ENCODE measurements around the gene PRX. TPM values are rescaled to one million over a fixed set of nuclear protein-coding genes. Genes with fewer than 3 reads are reported as not detected.

PRX gene
- polyA plus RNA-seq, 1 donor (not counting 4 experiments of a cell fraction or from before 2014, with no cell fraction given) = 0.42 TPM

- dilution Hi-C loops (cut with MboI; ENCODE audit: extremely low pct_ligation_motif_present, low sequenced_read_pairs) = no loop called here
- Histone ChIP-seq H3K27ac (ENCODE audit: control insufficient read depth, insufficient read depth, low read length) (no peak overlapping the region), H3K27me3 (ENCODE audit: control insufficient read depth, extremely low read depth, insufficient read depth, low read length) (no peaks in the 10 kb centered on the region), H3K4me3 (ENCODE audit: control insufficient read depth in 2 of 3, extremely low read depth in 1 of 3, insufficient read depth in 2 of 3, low read depth in 1 of 3, low read length in 3 of 3) (no peak overlapping the region), H3K79me2 (ENCODE audit: control insufficient read depth, insufficient read depth, low read length) (no peaks in the 10 kb centered on the region), H2AFZ (ENCODE audit: control insufficient read depth, low read length) (no peak overlapping the region), H3K36me3 (ENCODE audit: control insufficient read depth in 2 of 2, extremely low read depth in 1 of 2, insufficient read depth in 2 of 2, low read length in 2 of 2) (peaks cover 0 to 10% of the 10 kb centered on the region in 2 experiments), H3K9ac (ENCODE audit: control insufficient read depth, extremely low read depth, insufficient read depth, low read length) (no peak overlapping the region), H3K9me1 (ENCODE audit: control insufficient read depth, extremely low read depth, insufficient read depth, low read length) (no peaks in the 10 kb centered on the region), H3K4me2 (ENCODE audit: control insufficient read depth, extremely low read depth, insufficient read depth, low read depth, low read length) (no peak overlapping the region), H4K20me1 (ENCODE audit: control insufficient read depth, extremely low read depth, insufficient read depth, low read length) (no peaks in the 10 kb centered on the region), H3K9me3 (ENCODE audit: control insufficient read depth, low read depth, low read length) (no peaks in the 10 kb centered on the region), H3K4me1 (ENCODE audit: control insufficient read depth, extremely low read depth, insufficient read depth, low read length) (peaks cover 18% of the 10 kb centered on the region)
- no peak for TF ChIP-seq EZH2 (IDR thresholded peaks at IDR 0.05; ENCODE audit: low read length)
- TF ChIP-seq, protein P1, sequence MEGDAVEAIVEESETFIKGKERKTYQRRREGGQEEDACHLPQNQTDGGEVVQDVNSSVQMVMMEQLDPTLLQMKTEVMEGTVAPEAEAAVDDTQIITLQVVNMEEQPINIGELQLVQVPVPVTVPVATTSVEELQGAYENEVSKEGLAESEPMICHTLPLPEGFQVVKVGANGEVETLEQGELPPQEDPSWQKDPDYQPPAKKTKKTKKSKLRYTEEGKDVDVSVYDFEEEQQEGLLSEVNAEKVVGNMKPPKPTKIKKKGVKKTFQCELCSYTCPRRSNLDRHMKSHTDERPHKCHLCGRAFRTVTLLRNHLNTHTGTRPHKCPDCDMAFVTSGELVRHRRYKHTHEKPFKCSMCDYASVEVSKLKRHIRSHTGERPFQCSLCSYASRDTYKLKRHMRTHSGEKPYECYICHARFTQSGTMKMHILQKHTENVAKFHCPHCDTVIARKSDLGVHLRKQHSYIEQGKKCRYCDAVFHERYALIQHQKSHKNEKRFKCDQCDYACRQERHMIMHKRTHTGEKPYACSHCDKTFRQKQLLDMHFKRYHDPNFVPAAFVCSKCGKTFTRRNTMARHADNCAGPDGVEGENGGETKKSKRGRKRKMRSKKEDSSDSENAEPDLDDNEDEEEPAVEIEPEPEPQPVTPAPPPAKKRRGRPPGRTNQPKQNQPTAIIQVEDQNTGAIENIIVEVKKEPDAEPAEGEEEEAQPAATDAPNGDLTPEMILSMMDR (optimal IDR thresholded peaks at IDR 0.05 in 1 of 3, IDR thresholded peaks at IDR 0.05 in 1 of 3, conservative IDR thresholded peaks at IDR 0.05 in 1 of 3; ENCODE audit: extremely low read depth in 1 of 3, insufficient read depth in 2 of 3, low read length in 3 of 3) = no peak
- no peak for DNase-seq (ENCODE audit: low read depth, low spot score)
- no peak for FAIRE-seq
Measured at GRCh38 chr19:40460185-40460584, 47.0 kb upstream of the PRX start.

DNA sequence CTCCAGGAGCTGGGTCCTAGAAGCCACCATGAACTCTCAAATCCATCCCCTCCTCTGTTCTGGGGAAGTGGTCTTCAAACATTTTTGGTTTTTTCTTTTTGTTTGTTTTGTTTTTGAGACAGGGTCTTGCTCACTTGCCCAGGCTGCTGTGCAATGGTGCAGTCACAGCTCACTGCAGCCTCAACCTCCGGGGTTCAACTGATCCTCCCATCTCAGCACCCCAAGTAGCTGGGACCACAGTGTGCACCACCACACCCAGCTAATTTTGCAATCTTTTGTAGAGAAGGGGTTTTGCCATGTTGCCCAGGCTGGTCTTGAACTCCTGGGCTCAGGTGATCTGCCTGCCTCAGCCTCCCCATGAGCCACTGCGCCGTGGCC lies 45.4 kb upstream of the PRX start:
- no peaks in the 10 kb centered on the region for H3K79me2 ChIP-seq (ENCODE audit: control insufficient read depth, insufficient read depth, low read length)
- H3K4me3 ChIP-seq (ENCODE audit: control insufficient read depth in 2 of 3, extremely low read depth in 1 of 3, insufficient read depth in 2 of 3, low read depth in 1 of 3, low read length in 3 of 3) = no peak overlapping the region
- H3K27me3 ChIP-seq (ENCODE audit: control insufficient read depth, extremely low read depth, insufficient read depth, low read length) = no peaks in the 10 kb centered on the region
- H2AFZ ChIP-seq (ENCODE audit: control insufficient read depth, low read length) = no peak overlapping the region
- dilution Hi-C loops (cut with MboI; ENCODE audit: extremely low pct_ligation_motif_present, low sequenced_read_pairs) = no loop called here
- FAIRE-seq = no peak
- DNase-seq (ENCODE audit: low read depth, low spot score) = no peak
- TF ChIP-seq, protein P1 (optimal IDR thresholded peaks at IDR 0.05 in 1 of 3, IDR thresholded peaks at IDR 0.05 in 1 of 3, conservative IDR thresholded peaks at IDR 0.05 in 1 of 3; ENCODE audit: extremely low read depth in 1 of 3, insufficient read depth in 2 of 3, low read length in 3 of 3) = no peak
- TF ChIP-seq EZH2 (IDR thresholded peaks at IDR 0.05; ENCODE audit: low read length) = no peak
- no peak overlapping the region for H3K4me2 ChIP-seq (ENCODE audit: control insufficient read depth, extremely low read depth, insufficient read depth, low read depth, low read length)
- no peak overlapping the region for H3K27ac ChIP-seq (ENCODE audit: control insufficient read depth, insufficient read depth, low read length)
- peaks cover 12% of the 10 kb centered on the region for H3K4me1 ChIP-seq (ENCODE audit: control insufficient read depth, extremely low read depth, insufficient read depth, low read length)
- no peaks in the 10 kb centered on the region for H3K9me3 ChIP-seq (ENCODE audit: control insufficient read depth, low read depth, low read length)
- peaks cover 0 to 10% of the 10 kb centered on the region in 2 experiments for H3K36me3 ChIP-seq (ENCODE audit: control insufficient read depth in 2 of 2, extremely low read depth in 1 of 2, insufficient read depth in 2 of 2, low read length in 2 of 2)
- no peak overlapping the region for H3K9ac ChIP-seq (ENCODE audit: control insufficient read depth, extremely low read depth, insufficient read depth, low read length)
- no peaks in the 10 kb centered on the region for H4K20me1 ChIP-seq (ENCODE audit: control insufficient read depth, extremely low read depth, insufficient read depth, low read length)
- H3K9me1 ChIP-seq (ENCODE audit: control insufficient read depth, extremely low read depth, insufficient read depth, low read length) = no peaks in the 10 kb centered on the region

Measured in keratinocyte (primary cell).